PC-3 (cell line): Measurements from ENCODE around the gene ST6GALNAC3.

Experiments
- CTCF ChIP-seq: fragments of 300-600 bp; sonication (generic); conservative IDR thresholded peaks from 2 replicates; pipeline ENCODE4 v1.5.1; 2017; ENCODE audit warnings: antibody characterized with exemption, low read depth, mild to moderate bottlenecking, low read length
- EZH2 ChIP-seq: fragments of 300-600 bp; sonication (generic); IDR thresholded peaks from one replicate; pipeline ENCODE4 v1.6.1; 2017; ENCODE audit warnings: antibody characterized with exemption, mild to moderate bottlenecking, low read length; ENCODE audit not compliant: unreplicated experiment
- EZH2phosphoT487 ChIP-seq: fragments of 300-600 bp; sonication (generic); IDR thresholded peaks from 2 replicates; pipeline ENCODE4 v1.6.1; 2018; ENCODE audit warnings: mild to moderate bottlenecking, antibody characterized with exemption, low read length, borderline replicate concordance

GRCh38 chr1:76298399-76298798 is 223.9 kb downstream of the ST6GALNAC3 start:
- no peak for TF ChIP-seq CTCF
- no peak for TF ChIP-seq EZH2
- no peak for TF ChIP-seq EZH2phosphoT487
